ENCODE results near the gene PLIN1.

Gene PLIN1

GRCh38 chr15:89680282-89680873, 1.2 kb upstream of the PLIN1 start:
- DNase-seq (ENCODE audit: extremely low spot score): no peak
- POLR2A ChIA-PET: no interaction called here
- CTCF ChIA-PET: no interaction called here
- TF ChIP-seq BHLHE40 (IDR thresholded peaks at IDR 0.05; ENCODE audit: borderline replicate concordance): no peak
- no peak for TF ChIP-seq SP1 (IDR thresholded peaks at IDR 0.05)
- TF ChIP-seq HDGF (IDR thresholded peaks at IDR 0.05; ENCODE audit: borderline replicate concordance): no peak
- TF ChIP-seq FOXA1 (IDR thresholded peaks at IDR 0.05): no peak
- TF ChIP-seq L3MBTL2 (conservative IDR thresholded peaks at IDR 0.05): no peak
- no peak for TF ChIP-seq CTBP1 (IDR thresholded peaks at IDR 0.05; ENCODE audit: borderline replicate concordance)
- no peak for TF ChIP-seq FOXK2 (IDR thresholded peaks at IDR 0.05)
- TF ChIP-seq TARDBP (IDR thresholded peaks at IDR 0.05): no peak
- TF ChIP-seq ELF4 (IDR thresholded peaks at IDR 0.05): no peak
- no peak for TF ChIP-seq SUZ12 (IDR thresholded peaks at IDR 0.05)
- TF ChIP-seq LEF1 (IDR thresholded peaks at IDR 0.05; ENCODE audit: borderline replicate concordance): no peak
- no peak for TF ChIP-seq FOXM1 (IDR thresholded peaks at IDR 0.05; ENCODE audit: borderline replicate concordance)
- TF ChIP-seq NFRKB (IDR thresholded peaks at IDR 0.05): no peak
- no peak for TF ChIP-seq PKNOX1 (IDR thresholded peaks at IDR 0.05)
- TF ChIP-seq ARNT (IDR thresholded peaks at IDR 0.05): no peak
- no peak for TF ChIP-seq ZNF384 (IDR thresholded peaks at IDR 0.05)

GRCh38 chr15:89677381-89677780, 1.8 kb downstream of the PLIN1 start:
- ChIA-PET CTCF (no interaction called here), POLR2A (interaction anchor here (0.6 kb wide), 1 partner anchor 217 kb away, joined by 3 read pairs; the partner anchor contains the start of gene AP3S2)
- no peak for DNase-seq (ENCODE audit: extremely low spot score)
- TF ChIP-seq NFRKB (IDR thresholded peaks at IDR 0.05) (no peak), FOXA1 (IDR thresholded peaks at IDR 0.05) (no peak), L3MBTL2 (conservative IDR thresholded peaks at IDR 0.05) (no peak), PKNOX1 (IDR thresholded peaks at IDR 0.05) (no peak), BHLHE40 (IDR thresholded peaks at IDR 0.05; ENCODE audit: borderline replicate concordance) (no peak), FOXM1 (IDR thresholded peaks at IDR 0.05; ENCODE audit: borderline replicate concordance) (no peak), ARNT (IDR thresholded peaks at IDR 0.05) (no peak), CTBP1 (IDR thresholded peaks at IDR 0.05; ENCODE audit: borderline replicate concordance) (no peak), SUZ12 (IDR thresholded peaks at IDR 0.05) (no peak), ELF4 (IDR thresholded peaks at IDR 0.05) (no peak), SP1 (IDR thresholded peaks at IDR 0.05) (no peak)

- POLR2A ChIA-PET: interaction anchor here (0.6 to 1.0 kb wide), 2 partner anchors 10 kb away, joined by 3 read pairs; no protein-coding TSS in a partner anchor
- TF ChIP-seq ARNT (IDR thresholded peaks at IDR 0.05) (no peak), ELF4 (IDR thresholded peaks at IDR 0.05) (no peak), FOXK2 (IDR thresholded peaks at IDR 0.05) (no peak), NFRKB (IDR thresholded peaks at IDR 0.05) (no peak), FOXM1 (IDR thresholded peaks at IDR 0.05; ENCODE audit: borderline replicate concordance) (no peak), PKNOX1 (IDR thresholded peaks at IDR 0.05) (no peak), SUZ12 (IDR thresholded peaks at IDR 0.05) (no peak), BHLHE40 (IDR thresholded peaks at IDR 0.05; ENCODE audit: borderline replicate concordance) (no peak), LEF1 (IDR thresholded peaks at IDR 0.05; ENCODE audit: borderline replicate concordance) (no peak), HDGF (IDR thresholded peaks at IDR 0.05; ENCODE audit: borderline replicate concordance) (no peak), L3MBTL2 (conservative IDR thresholded peaks at IDR 0.05) (no peak), CTBP1 (IDR thresholded peaks at IDR 0.05; ENCODE audit: borderline replicate concordance) (no peak), SP1 (IDR thresholded peaks at IDR 0.05) (no peak), FOXA1 (IDR thresholded peaks at IDR 0.05) (no peak)
- CTCF ChIA-PET: no interaction called here
Measured at GRCh38 chr15:89675606-89676005, 3.6 kb downstream of the PLIN1 start.

GRCh38 chr15:89674526-89674925, 4.6 kb downstream of the PLIN1 start:
- POLR2A ChIA-PET: interaction anchor here (0.9 to 1.0 kb wide), 2 partner anchors 8 to 11 kb away, joined by 3 read pairs; no protein-coding TSS in a partner anchor
- CTCF ChIA-PET: interaction anchor here (0.7 to 2.1 kb wide), 3 partner anchors 10 to 127 kb away, joined by 3 to 7 read pairs (median 4); no protein-coding TSS in a partner anchor
- TF ChIP-seq LEF1 (IDR thresholded peaks at IDR 0.05; ENCODE audit: borderline replicate concordance) (no peak), SUZ12 (IDR thresholded peaks at IDR 0.05) (no peak), PKNOX1 (IDR thresholded peaks at IDR 0.05) (no peak), FOXA1 (IDR thresholded peaks at IDR 0.05) (no peak), ELF4 (IDR thresholded peaks at IDR 0.05) (no peak), ZNF384 (IDR thresholded peaks at IDR 0.05) (no peak)
- DNase-seq (ENCODE audit: extremely low spot score): no peak

More at GRCh38 chr15:89675606-89676005, 3.6 kb downstream of the PLIN1 start:
- DNase-seq (ENCODE audit: extremely low spot score): no peak

DNA sequence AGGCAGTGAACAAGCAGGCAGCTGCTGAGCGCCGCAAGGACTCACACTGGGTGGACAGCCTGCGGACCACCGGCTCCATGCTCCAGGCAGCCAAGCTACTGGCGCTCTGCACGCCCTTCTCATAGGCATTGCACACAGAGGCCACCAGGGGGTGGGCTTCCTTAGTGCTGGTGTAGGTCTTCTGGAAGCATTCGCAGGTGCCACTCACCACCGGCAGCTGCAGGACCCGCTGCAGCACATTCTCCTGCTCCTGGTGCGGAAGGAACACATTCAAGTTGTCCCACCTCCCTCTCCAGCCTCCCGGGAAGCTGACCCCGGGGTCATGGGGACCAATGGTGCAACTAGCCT, 6.0 kb downstream of the PLIN1 start:
- peak; percentile 87 for DNase-seq (ENCODE audit: extremely low spot score)
- CTCF ChIA-PET: interaction anchor here (0.6 to 2.4 kb wide), 7 partner anchors 9 to 202 kb away, joined by 3 to 17 read pairs (median 6); no protein-coding TSS in a partner anchor
- POLR2A ChIA-PET: interaction anchor here (1.0 kb wide), 2 partner anchors 10 to 67 kb away, joined by 4 read pairs; no protein-coding TSS in a partner anchor
- TF ChIP-seq PKNOX1 (IDR thresholded peaks at IDR 0.05): peak; percentile 73
- no peak for TF ChIP-seq L3MBTL2 (conservative IDR thresholded peaks at IDR 0.05)

All from HEK293T (cell line).